ENCODE measurements around the gene MEIOSIN.
"Not testable (repeated sequence)": the region's sequence is repeated elsewhere in the genome, so short reads cannot be mapped to it uniquely, and the experiment has no call there.

Gene MEIOSIN

DNA sequence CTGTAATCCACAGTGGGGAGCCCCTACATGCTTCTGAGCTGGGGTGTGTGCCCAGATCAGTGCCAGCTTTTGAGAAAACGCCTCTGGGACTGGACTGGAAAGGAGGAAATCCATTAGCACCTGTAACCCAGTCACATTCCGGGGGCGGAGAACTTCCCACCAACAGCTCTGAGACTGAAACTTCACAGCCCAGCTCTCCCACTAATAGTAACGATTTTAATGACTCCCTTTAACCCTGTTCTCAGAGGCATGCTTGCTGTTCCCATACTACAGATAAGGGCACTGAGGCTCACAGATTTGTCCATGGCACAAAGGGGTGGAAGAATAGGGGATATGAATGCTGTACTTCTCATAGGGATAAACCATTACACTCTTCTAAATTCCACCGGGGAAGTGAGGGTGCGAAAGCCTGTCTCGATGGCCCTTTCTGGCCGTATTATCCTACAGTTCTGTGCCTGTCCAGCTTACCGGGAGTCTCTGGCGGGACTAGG is 3.4 kb upstream of the MEIOSIN start:
- H3K9me3 ChIP-seq (ENCODE audit: control insufficient read depth in 1 of 2, low read length in 2 of 2), result no peaks in the 10 kb centered on the region
- H3K4me1 ChIP-seq (ENCODE audit: control insufficient read depth in 1 of 2, insufficient read depth in 2 of 2, low read length in 2 of 2), result peaks cover 7 to 13% of the 10 kb centered on the region in 2 donors
- H3K4me3 ChIP-seq (ENCODE audit: low read depth in 1 of 2, low read length in 2 of 2), result peak overlapping the region; percentile 91 to 93
- H3K36me3 ChIP-seq (ENCODE audit: control insufficient read depth in 1 of 2, insufficient read depth in 2 of 2, low read length in 2 of 2), result no peaks in the 10 kb centered on the region
- peak overlapping the region; percentile 75 for H3K27ac ChIP-seq (ENCODE audit: low read length)
- H3K27me3 ChIP-seq (ENCODE audit: low read depth, low read length), result no peaks in the 10 kb centered on the region

DNA sequence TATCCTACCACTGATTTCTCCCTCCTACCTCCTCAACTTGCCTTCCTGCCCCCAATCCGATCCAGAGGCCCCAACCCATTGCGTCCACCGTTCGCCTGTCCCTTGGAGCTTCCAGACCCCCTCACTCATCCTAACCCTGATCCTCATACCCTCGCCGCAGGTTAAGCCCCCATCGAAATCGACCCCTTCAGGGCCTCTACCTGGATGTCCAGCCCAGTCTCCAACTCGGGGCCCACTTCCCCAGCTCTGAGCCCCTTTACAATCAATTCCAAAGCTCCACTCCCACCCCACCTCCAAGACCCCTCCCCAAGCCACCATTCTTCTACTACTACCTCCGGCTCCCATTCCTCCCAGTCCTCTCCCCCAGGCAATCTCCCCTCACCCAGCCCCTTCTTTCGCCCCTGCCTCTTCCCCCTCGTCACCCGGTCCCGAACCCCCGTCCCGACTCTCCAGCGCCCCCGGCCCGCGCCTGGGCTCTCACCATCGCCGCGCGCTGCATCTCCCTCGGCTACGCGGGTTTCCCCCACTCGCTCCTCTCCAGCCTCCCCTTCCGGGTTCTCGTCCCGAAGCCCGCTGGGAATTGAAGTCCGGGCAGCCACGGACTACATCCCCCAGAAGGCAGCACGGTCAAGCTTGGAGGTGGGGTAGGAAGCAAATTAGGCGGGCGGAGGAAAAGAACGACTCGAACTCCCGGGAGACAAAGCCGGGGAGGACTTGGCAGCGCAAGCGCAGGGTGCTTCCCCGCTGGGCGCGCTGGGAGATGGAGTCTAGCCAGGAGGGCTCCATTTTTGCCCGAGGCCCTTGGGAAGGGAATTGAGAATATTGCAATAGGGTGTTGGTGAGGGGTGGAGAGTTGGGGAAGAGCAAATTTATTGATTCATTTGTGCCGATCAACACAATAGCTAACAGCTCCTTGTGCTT is 2.6 kb upstream of the MEIOSIN start, which contains the start of gene FBXO46:
FBXO46 (minus strand) TSS at position 529 of the 921 bp plus-strand sequence. CDS start 17,401 bp downstream, outside the sequence.
- H3K9me3 ChIP-seq (ENCODE audit: control insufficient read depth in 1 of 2, low read length in 2 of 2), result no peaks in the 10 kb centered on the region
- H3K27me3 ChIP-seq (ENCODE audit: low read depth, low read length), result no peaks in the 10 kb centered on the region
- H3K4me3 ChIP-seq (ENCODE audit: low read depth in 1 of 2, low read length in 2 of 2), result peak within 1 kb of the TSS; percentile 91 to 93
- H3K4me1 ChIP-seq (ENCODE audit: control insufficient read depth in 1 of 2, insufficient read depth in 2 of 2, low read length in 2 of 2), result peaks cover 7 to 13% of the 10 kb centered on the region in 2 donors
- H3K27ac ChIP-seq (ENCODE audit: low read length), result peak within 1 kb of the TSS; percentile 75
- H3K36me3 ChIP-seq (ENCODE audit: control insufficient read depth in 1 of 2, insufficient read depth in 2 of 2, low read length in 2 of 2), result no peaks in the 10 kb centered on the region

DNA sequence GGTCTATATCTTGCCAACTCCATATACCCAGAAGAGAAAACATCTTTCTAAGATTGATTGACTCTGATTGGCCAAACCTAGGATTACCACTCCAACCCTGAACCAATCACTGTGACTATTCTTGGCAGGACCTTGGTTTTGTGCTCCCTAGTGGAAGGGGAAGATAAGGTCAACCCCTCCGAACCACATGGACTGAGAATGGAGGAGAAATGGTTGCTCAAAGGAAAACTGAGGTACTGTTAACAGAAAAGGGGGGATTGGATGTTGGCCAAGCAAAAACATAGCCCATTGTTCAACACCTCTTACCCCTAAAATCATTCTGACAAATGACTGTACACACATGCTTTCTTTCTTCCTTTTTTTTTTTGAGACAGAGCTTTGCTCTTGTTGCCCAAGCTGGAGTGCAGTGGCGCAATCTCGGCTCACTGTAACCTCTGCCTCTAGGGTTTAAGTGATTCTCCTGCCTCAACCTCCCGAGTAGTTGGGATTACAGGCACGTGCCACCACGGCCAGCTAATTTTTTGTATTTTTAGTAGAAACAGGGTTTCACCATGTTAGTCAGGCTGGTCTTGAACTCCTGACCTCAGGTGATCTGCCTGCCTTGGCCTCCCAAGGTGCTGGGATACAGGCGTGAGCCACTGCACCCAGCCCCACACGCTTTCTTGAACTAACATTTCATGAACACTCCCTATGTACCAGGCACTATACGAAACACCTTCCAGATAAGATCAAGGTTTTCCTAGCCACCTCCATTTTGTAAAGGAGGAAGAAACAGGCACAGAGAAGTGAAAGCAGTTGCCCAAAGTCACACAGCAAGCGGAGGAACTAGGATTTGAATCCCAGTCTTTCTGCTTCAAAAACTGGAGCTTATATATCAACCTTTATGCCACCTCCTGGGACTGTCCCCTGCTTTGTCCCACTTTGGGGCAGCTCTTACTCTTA is 6.5 kb downstream of the MEIOSIN start:
- Histone ChIP-seq H3K36me3 (ENCODE audit: control insufficient read depth in 1 of 2, insufficient read depth in 2 of 2, low read length in 2 of 2) (no peaks in the 10 kb centered on the region), H3K4me3 (ENCODE audit: low read depth in 1 of 2, low read length in 2 of 2) (no peak overlapping the region), H3K9me3 (ENCODE audit: control insufficient read depth in 1 of 2, low read length in 2 of 2) (no peaks in the 10 kb centered on the region), H3K4me1 (ENCODE audit: control insufficient read depth in 1 of 2, insufficient read depth in 2 of 2, low read length in 2 of 2) (no peaks in the 10 kb centered on the region), H3K27me3 (ENCODE audit: low read depth, low read length) (no peaks in the 10 kb centered on the region), H3K27ac (ENCODE audit: low read length) (no peak overlapping the region)

DNA sequence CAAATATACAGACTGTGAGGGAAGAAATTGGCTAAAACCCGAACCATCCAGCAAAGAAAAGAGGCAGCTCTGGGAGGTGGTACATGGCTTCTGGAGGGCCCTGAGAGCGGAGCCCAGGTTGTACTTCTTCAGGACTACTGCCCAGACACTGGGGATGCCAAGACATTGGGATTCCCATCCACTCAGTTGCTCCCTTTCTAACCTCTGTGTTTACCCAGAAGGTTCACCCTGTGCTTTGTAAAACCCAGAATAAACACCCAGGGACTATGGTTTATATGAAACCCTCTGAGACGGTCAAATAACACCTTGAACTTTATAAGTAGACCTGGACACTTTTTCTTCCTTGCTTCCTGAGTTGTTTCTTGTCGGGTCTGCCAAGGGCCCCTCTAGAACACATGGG is 9.7 kb downstream of the MEIOSIN start:
- Histone ChIP-seq H3K27me3 (ENCODE audit: low read depth, low read length) (no peaks in the 10 kb centered on the region), H3K27ac (ENCODE audit: low read length) (no peak overlapping the region), H3K9me3 (ENCODE audit: control insufficient read depth in 1 of 2, low read length in 2 of 2) (no peaks in the 10 kb centered on the region), H3K4me1 (ENCODE audit: control insufficient read depth in 1 of 2, insufficient read depth in 2 of 2, low read length in 2 of 2) (no peaks in the 10 kb centered on the region), H3K4me3 (ENCODE audit: low read depth in 1 of 2, low read length in 2 of 2) (no peak overlapping the region), H3K36me3 (ENCODE audit: control insufficient read depth in 1 of 2, insufficient read depth in 2 of 2, low read length in 2 of 2) (no peaks in the 10 kb centered on the region)

DNA sequence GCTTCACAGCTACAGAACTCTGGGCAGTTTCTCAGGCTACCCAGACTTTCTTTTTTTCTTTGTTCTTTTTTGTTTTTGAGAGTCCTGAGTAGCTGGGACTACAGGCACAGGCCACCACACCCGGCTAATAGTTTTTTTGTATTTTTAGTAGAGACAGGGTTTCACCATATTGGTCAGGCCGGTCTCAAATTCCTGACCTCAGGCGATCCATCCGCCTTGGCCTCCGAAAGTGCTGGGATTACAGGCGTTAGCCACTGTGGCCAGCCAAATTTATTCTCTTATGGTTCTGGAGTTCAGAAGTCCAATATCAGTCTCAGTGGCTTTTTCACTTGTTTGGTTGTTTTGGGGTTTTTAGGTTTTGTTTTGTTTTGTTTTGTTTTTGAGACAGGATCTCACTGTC is 12.4 kb downstream of the MEIOSIN start:
- Histone ChIP-seq H3K9me3 (ENCODE audit: control insufficient read depth in 1 of 2, low read length in 2 of 2) (no peaks in the 10 kb centered on the region), H3K27ac (ENCODE audit: low read length) (no peak overlapping the region), H3K36me3 (ENCODE audit: control insufficient read depth in 1 of 2, insufficient read depth in 2 of 2, low read length in 2 of 2) (no peaks in the 10 kb centered on the region), H3K4me1 (ENCODE audit: control insufficient read depth in 1 of 2, insufficient read depth in 2 of 2, low read length in 2 of 2) (no peaks in the 10 kb centered on the region), H3K27me3 (ENCODE audit: low read depth, low read length) (no peaks in the 10 kb centered on the region), H3K4me3 (ENCODE audit: low read depth in 1 of 2, low read length in 2 of 2) (no peak overlapping the region)

DNA sequence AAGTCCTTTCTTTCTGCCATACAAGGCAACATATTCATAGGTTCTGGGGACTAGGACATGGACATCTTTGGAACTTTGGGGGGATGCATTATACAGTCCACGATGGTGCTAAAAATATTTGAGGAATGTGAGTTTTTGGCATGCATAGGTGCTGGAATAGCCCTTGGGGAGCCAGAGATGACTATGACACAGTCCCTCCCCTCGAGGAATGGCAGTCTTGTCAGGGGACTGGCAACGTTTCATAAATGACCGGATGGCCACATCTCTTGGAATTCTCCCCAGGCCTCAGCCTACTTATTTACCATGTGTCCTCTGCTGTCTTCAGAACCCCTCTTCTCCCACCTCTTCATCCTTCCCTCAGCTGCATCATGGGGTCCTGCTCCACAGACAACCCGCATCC is 13.6 kb downstream of the MEIOSIN start:
- Histone ChIP-seq H3K4me1 (ENCODE audit: control insufficient read depth in 1 of 2, insufficient read depth in 2 of 2, low read length in 2 of 2) (no peaks in the 10 kb centered on the region), H3K4me3 (ENCODE audit: low read depth in 1 of 2, low read length in 2 of 2) (no peak overlapping the region), H3K36me3 (ENCODE audit: control insufficient read depth in 1 of 2, insufficient read depth in 2 of 2, low read length in 2 of 2) (no peaks in the 10 kb centered on the region), H3K27me3 (ENCODE audit: low read depth, low read length) (no peaks in the 10 kb centered on the region), H3K9me3 (ENCODE audit: control insufficient read depth in 1 of 2, low read length in 2 of 2) (no peaks in the 10 kb centered on the region), H3K27ac (ENCODE audit: low read length) (no peak overlapping the region)

DNA sequence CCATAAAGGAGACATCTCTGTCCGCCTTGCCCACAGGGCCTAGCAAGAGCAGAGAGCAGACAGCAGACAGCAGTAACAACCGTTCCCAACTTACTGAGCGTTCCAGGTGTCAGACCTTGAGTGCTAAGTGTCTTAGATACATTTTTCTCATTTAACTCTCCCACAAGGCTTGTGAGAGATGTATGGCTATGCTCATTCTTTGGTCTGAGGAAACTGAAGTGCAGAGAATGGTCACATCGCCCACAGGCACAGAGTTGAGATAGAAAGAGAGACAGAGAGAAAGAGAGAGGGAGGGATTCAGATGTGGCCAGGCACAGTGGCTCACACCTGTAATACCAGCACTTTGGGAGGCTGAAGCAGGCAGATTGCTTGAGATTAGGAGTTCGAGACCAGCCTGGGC is 14.3 kb downstream of the MEIOSIN start:
- H3K27ac ChIP-seq (ENCODE audit: low read length), result no peak overlapping the region
- H3K27me3 ChIP-seq (ENCODE audit: low read depth, low read length), result no peaks in the 10 kb centered on the region
- H3K4me3 ChIP-seq (ENCODE audit: low read depth in 1 of 2, low read length in 2 of 2), result no peak overlapping the region
- H3K9me3 ChIP-seq (ENCODE audit: control insufficient read depth in 1 of 2, low read length in 2 of 2), result no peaks in the 10 kb centered on the region
- no peaks in the 10 kb centered on the region for H3K4me1 ChIP-seq (ENCODE audit: control insufficient read depth in 1 of 2, insufficient read depth in 2 of 2, low read length in 2 of 2)
- no peaks in the 10 kb centered on the region for H3K36me3 ChIP-seq (ENCODE audit: control insufficient read depth in 1 of 2, insufficient read depth in 2 of 2, low read length in 2 of 2)

DNA sequence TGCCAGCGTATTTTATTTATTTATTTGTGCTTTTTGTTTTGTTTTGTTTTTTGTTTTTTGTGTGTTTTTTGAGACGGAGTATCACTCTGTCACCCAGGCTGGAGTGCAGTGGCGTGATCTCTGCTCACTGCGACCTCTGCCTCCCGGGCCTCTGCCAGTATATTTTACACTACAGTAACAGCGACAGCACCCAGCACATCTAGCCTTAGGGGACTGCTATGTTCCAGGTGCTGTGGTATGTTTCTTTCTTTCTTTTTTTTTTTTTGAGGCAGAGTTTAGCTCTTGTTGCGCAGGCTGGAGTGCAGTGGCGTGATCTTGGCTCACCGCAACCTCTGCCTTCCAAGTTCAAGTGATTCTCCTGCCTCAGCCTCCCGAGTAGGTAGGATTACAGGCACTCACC is 18.2 kb downstream of the MEIOSIN start:
- H3K4me1 ChIP-seq (ENCODE audit: control insufficient read depth in 1 of 2, insufficient read depth in 2 of 2, low read length in 2 of 2); H3K4me3 ChIP-seq (ENCODE audit: low read depth in 1 of 2, low read length in 2 of 2); H3K27ac ChIP-seq (ENCODE audit: low read length); H3K27me3 ChIP-seq (ENCODE audit: low read depth, low read length); H3K36me3 ChIP-seq (ENCODE audit: control insufficient read depth in 1 of 2, insufficient read depth in 2 of 2, low read length in 2 of 2); H3K9me3 ChIP-seq (ENCODE audit: control insufficient read depth in 1 of 2, low read length in 2 of 2): not testable (repeated sequence)

DNA sequence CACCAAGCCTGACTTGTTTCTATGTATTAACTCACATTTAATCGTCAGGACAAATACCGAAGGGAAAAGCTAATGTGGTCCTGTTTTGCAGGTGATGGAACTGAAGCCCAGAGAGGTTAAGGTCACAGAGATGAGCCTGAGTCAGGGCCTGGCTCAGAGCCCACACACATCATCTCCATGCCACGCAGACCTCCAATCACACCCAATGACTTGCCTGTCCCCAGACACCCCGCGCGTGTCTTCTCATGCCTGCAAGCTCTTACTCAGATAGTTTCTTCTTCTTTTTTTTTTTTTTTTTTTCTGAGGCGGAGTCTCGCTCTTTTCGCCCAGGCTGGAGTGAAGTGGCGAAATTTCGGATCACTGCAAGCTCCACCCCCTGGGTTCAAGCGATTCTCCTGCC is 19.4 kb downstream of the MEIOSIN start:
- Histone ChIP-seq H3K9me3 (ENCODE audit: control insufficient read depth in 1 of 2, low read length in 2 of 2) (no peaks in the 10 kb centered on the region), H3K27me3 (ENCODE audit: low read depth, low read length) (no peaks in the 10 kb centered on the region), H3K4me1 (ENCODE audit: control insufficient read depth in 1 of 2, insufficient read depth in 2 of 2, low read length in 2 of 2) (no peaks in the 10 kb centered on the region), H3K27ac (ENCODE audit: low read length) (no peak overlapping the region), H3K36me3 (ENCODE audit: control insufficient read depth in 1 of 2, insufficient read depth in 2 of 2, low read length in 2 of 2) (no peaks in the 10 kb centered on the region), H3K4me3 (ENCODE audit: low read depth in 1 of 2, low read length in 2 of 2) (no peak overlapping the region)

DNA sequence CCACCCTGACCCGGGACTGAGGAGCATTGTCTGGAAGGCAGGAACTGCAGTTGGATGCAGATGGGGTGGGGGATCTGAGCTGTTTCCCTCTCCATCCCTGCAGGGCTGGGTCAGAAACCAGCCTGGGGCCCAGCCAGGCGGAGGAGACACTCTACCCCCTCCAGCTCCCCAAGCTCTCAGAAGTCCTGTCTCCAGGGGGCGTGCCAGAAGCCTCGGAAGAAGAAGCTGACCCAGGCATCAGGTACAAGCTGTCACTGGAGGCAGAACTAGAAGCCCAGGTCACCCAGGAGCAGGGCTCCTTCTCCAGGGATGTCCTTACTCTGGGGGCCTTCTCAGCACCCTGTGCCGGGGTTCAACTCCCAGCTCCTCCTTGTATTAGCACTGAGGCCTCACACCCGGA is 20.3 kb downstream of the MEIOSIN start:
- no peaks in the 10 kb centered on the region for H3K36me3 ChIP-seq (ENCODE audit: control insufficient read depth in 1 of 2, insufficient read depth in 2 of 2, low read length in 2 of 2)
- no peaks in the 10 kb centered on the region for H3K4me1 ChIP-seq (ENCODE audit: control insufficient read depth in 1 of 2, insufficient read depth in 2 of 2, low read length in 2 of 2)
- no peaks in the 10 kb centered on the region for H3K27me3 ChIP-seq (ENCODE audit: low read depth, low read length)
- no peak overlapping the region for H3K4me3 ChIP-seq (ENCODE audit: low read depth in 1 of 2, low read length in 2 of 2)
- H3K9me3 ChIP-seq (ENCODE audit: control insufficient read depth in 1 of 2, low read length in 2 of 2), result no peaks in the 10 kb centered on the region
- H3K27ac ChIP-seq (ENCODE audit: low read length), result no peak overlapping the region

DNA sequence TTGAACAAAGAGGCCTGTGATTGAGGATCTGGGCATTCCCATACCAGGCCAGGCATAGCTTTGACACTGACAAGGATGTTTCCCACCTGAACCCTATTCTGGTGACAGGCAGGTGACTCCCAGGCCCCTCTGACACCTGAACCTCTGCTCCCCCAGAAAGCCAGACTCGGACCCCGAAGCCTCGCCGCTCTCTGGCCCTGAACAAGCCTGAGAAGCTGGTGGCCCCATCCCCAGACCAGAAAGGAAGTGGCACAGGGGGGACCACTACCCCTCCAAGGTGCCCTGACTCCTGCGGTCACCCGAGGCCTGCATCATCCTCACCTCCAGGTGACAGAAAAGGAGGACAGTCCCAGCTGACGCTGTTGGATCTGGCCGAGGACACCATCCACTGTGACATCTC is 21.1 kb downstream of the MEIOSIN start:
- no peaks in the 10 kb centered on the region for H3K4me1 ChIP-seq (ENCODE audit: control insufficient read depth in 1 of 2, insufficient read depth in 2 of 2, low read length in 2 of 2)
- H3K4me3 ChIP-seq (ENCODE audit: low read depth in 1 of 2, low read length in 2 of 2), result no peak overlapping the region
- no peaks in the 10 kb centered on the region for H3K36me3 ChIP-seq (ENCODE audit: control insufficient read depth in 1 of 2, insufficient read depth in 2 of 2, low read length in 2 of 2)
- H3K27ac ChIP-seq (ENCODE audit: low read length), result no peak overlapping the region
- H3K27me3 ChIP-seq (ENCODE audit: low read depth, low read length), result no peaks in the 10 kb centered on the region
- no peaks in the 10 kb centered on the region for H3K9me3 ChIP-seq (ENCODE audit: control insufficient read depth in 1 of 2, low read length in 2 of 2)
